HG03159 (cell line): ENCODE results near the gene ZBTB7C.

Experiments used
- ATAC-seq: cut with Tn5 transposase; IDR thresholded peaks from one replicate; pipeline ENCODE4 v1.9.1; 2021; ENCODE audit warnings: mild to moderate bottlenecking, moderate library complexity; ENCODE audit not compliant: unreplicated experiment

ZBTB7C gene

GRCh38 chr18:48219037-48219809, 190.0 kb downstream of the ZBTB7C start:
- no peak for ATAC-seq

GRCh38 chr18:48218285-48219022, 190.7 kb downstream of the ZBTB7C start:
- no peak for ATAC-seq

DNA sequence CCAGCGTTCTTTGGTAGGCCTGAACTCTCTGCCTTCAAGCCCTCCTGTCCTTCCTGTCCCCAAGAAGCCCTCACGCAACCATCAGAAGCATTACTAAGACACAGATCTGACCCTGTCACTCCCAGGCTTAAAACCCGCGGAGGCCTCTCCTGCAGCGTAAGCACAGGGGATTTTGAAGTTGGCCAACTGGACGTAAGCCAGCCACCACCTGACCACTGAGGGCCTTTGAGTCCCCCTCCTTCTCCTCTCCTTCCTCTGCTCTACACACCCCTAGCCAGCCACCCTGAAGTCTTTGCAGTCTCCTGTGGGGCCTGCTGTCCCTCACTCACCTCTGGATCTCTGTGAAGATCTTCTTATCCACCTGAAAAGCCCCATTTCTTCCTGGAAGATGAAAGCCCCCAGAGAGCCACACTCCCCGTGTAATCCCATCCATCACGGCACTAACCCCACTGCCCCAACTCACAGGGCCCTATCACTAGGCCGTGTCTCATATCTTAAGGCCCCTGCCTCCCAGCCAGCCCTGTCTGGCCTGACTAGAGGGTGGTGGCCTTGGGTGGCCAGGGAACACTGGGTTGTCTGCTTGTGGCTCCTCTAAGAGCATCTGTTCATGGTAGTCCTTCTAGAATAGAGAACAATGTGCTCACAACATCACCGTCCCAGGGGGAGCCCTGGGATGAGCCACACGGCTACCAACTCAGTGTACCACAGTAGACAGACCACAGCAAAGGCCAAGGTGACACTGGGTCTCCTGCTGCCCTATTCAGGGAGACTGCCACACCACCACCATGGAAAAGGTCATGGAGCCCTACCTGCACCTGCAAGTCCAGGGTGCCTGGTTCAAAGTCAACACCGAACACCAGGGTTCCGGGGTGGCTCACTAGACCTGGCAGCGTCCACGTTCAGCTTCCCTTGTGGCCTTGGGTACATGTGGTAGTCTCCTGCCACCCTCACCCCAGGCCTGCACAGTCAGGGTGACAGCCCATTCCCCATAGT, 191.6 kb downstream of the ZBTB7C start:
- no peak for ATAC-seq

GRCh38 chr18:48216639-48217257, 192.4 kb downstream of the ZBTB7C start:
- no peak for ATAC-seq

GRCh38 chr18:48215876-48216638, 193.1 kb downstream of the ZBTB7C start:
- ATAC-seq, result no peak

DNA sequence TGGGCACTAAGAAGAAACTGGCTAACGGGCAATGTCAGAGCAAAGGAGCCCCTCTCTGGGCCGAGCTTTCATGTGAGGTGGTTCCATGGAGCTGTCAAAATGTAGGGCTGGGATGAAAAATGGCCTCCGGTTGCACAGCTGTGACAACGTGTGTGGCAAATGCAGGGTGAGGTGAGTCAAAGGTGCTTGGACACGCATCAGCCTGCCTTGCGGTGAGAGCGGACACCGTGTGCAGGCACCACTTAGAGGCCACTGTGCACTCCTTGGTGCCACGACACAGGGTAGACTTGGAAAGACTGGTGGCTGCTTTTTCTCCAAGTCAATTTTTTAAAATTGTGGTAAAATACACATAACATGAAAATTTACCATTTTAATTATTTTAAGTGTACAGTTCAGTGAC, 195.4 kb downstream of the ZBTB7C start:
- ATAC-seq, result no peak

DNA sequence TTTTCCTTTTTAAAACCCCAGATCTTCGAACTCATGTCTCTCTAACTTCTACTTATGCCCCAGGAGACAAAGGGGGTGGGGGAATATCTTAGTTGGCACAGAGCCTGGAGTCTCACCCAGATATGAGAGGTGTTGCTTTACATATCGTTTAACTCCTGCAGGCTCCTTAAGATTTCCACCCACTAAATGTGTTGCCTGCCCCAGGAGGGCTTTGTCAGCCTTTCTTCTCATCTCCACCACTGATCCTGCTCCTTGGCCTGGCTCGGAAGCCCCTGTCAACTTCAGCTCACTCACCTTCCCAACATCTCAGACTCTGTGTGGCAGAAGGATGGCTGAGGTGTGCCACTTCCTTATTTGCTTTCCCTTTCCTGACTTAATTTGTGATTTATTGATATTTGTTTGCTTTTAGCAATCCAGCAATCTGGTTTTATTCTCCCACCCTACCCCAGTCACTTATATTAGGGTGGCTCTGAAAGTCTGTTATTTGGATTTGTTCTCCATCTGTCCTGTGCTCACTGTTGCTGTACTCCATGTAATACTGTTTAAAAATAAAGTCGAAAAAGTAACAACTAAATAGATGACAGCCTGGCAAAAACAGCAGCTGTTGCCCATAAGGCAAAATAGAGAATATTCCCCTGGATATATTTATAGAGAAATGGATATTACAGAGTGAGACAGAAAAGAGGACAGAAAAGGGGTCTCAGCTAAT, 200.6 kb downstream of the ZBTB7C start:
- no peak for ATAC-seq

DNA sequence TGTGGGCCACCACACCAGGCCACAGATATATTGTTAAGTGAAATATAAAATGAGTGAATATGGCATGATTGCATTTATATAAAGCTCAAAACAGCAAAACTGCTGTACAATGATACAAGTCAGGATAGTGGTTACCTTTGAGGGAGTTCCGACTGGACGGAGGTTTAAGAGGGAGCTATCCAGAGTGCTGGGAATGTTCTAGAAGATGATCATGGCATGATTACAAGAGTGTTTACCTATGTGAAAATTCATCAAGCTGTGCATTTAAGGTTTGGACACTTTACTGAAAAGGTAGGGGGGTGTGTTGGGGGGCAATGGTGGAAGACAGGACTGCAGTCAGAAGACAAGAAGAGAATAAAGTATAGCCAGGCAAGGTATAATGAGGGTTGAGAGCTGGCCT, 201.4 kb downstream of the ZBTB7C start:
- ATAC-seq, result no peak

DNA sequence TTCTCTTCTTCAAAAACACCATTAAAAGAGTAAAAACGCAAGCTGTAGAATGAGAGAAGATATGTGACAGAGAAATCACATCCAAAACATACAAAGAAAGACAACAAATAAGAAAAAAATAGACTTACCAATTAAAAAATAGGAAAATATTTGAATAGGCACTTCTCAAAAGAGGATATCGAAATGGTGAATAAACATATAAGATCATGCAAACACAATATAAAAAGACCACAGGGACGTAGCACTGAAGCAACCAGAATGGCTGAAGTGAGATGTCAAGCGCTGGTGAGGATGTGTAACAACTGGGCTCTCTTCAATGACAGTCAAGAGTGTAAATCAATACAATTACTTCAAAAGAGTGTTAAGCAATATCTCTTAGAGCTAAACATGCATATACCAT, 202.3 kb downstream of the ZBTB7C start:
- ATAC-seq, result no peak

DNA sequence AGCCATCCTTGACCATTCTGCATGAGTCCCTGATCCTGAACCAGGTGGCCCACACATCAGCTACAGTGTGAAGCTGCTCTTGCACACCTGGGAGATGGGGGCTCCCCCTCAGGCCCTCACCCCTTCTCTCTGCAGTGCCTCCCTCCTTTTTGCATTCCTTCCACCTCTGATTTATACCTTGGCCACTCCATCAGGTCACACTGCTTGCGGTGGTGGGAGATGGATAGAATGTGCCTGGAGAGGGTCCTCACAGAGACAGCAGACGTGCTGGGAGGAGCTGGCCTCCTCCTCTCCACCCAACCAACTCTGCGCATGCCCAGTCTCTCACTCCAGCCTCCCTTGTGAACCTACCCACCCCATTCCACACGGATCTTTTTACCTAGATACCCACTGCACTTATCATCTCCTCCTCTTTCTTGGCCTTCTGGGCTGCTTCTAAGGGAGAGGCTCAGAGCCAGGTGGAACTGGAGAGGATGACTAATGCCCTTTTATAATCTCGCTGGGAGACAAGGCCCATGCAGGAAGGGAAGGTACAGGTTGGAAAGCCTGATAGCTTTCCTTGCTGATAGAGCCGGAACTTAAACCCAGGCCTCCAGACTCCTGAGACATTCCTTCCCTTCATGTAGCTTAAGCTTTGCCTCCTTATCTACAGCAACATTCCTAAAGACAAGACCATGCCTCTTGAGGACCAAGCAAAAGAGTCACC, 205.1 kb downstream of the ZBTB7C start:
- no peak for ATAC-seq

DNA sequence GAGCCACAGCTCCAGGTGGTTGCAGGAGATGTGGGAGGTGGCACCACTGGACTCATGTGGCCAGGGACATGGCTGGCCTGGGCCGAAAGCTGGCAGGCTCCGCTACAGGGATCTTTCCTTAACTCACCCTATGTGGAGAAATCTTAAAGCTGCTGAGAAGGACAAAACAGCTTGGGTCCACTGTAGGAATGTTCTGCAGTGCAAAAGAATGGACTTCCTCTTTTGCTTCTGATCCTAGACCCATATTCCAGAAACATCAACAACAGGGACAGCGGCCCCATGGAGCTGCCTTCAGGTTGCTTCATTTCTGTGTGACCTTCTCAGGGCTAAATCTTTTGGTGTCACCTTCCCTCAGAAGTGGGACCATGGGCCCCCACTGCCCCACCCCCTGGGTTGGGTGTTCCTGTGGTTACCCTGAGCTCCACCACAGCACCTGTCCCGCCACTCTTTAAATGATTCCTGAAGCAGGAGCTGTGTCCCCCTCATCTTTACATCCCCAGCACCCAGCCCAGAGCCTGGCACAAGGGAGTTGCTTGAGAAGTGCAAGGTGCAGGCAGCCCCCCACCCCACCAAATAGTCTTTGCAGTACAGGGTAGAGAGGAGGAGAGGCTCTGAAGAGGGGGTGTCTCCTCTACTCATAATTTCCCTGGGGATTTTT, 205.8 kb downstream of the ZBTB7C start:
- no peak for ATAC-seq

DNA sequence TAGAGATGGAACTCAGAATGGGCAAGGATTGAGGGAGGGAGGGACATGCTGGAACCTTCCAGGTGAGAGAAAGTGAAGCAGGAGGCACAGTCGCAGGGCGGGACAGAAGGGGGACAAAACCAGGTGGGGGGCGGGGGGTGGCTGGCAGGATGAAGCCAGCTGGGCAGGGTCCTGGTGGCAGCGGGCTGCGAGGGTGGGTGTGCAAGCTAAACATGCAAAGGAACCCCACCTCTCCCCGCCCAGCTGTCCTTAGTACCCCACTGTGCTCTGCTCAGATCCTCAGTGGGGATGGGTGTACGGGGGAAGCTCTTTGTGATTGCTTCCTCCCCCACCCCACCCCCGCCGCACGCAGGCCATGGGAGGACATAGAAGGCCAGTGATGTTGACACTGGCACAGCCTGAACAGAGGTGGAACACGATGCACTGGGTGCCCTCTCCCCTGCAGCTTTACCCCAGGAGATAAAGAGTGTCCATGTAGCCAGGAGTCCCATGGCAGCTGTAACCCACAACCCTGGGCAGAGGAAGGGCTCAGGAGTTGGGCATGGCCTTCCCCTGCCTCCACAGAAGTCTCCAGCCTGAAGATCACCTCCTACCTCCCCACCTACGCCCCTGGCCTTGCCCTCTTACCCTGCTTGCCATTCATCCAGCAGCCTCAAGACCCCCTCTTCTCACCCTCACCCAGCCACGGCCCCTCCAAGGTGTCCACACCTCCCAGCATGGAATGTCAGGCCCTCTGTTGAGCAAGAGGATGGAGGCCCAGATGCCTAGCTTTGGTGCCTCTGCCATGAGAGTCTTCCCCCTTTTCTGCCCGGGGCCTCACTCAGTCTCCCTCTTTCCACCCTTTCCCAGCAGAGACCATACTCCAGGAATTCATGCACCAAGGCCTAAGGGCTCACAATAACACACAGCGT, 206.6 kb downstream of the ZBTB7C start:
- ATAC-seq, result no peak

- no peak for ATAC-seq
Observed at GRCh38 chr18:48202006-48202348, 207.2 kb downstream of the ZBTB7C start.

- ATAC-seq, result no peak
Observed at GRCh38 chr18:48201337-48202005, 207.7 kb downstream of the ZBTB7C start.

DNA sequence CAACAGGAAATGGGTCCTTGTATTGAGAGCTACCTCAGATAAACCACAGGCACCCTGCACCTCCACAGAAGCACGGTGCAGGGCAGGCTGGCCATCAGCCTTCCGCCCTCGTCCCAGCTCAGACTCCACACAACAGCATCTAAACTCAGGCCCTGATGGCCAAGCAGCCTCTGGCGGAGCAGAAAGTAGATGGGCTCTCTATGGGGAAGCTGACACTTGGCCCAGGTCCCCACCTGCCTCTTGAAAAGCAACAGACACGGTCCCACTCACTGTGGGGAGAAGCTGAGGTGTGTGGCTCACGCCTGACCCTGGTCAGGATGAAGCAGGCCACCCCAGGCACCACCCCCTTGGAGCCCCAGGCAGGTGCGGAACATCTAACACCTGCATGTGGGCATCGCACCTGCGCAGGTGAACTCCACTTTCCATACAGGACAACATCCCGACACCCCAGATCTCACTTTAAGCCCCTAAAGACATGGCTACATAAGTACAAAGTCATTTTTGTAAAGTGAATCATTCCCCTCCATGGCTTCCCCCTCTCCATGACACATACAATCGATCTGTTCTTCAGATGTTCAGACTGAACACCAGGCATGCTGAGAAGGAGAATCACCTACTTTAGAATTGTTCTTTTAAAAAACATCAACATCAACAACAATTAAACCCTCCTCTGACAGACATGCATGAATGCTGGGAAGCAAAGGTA, 208.4 kb downstream of the ZBTB7C start:
- ATAC-seq, result no peak

- ATAC-seq, result no peak
Observed at GRCh38 chr18:48199399-48199798, 209.8 kb downstream of the ZBTB7C start.
